ENCODE data around the gene TANGO6. TPM values are rescaled to one million over a fixed set of nuclear protein-coding genes. Genes with fewer than 3 reads are reported as not detected.

The TANGO6 gene
- total RNA-seq, 1 donor from 2014 or later: 21.1 TPM

DNA sequence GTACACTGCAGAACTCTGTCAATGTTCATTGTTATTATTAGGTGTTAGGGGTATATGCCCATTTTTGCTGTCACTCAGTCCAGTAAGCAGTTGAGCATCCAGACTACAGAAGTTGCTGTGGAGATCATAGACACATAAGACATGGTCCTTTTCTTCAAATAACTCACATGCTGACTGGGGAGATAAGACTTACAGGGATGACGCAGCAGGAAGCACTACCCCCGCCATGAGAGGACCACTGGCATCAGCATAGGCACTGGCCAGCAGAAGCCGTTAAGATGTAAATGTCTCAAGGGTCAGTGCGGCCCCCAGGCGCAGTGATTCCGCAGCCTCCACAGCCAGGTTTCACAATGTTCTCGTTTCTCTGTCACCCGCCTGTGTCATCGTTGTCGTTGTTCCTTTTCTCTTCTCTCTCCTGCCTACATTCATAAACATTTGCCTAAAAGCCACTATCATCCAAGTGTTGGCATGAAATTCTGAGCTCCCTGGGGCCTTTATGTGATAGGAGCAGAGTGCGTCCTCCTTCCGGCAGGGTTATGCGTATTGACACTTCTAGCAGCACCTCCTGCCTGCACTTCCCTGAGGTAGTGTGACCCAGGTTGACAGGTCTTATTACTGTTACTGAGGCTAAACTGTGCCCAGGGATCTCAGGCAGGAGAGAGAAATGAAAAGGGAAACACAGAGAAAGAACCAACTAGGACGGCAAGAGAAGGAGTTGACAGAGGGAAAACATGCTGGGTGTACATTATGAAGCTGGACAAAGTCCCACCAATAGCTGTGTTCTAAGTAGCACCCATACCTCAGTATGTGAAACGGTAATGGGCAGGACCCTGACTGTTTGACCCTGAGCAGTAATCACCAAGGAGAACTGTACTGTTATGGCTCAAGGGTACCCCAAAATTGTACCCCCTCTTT lies 17.9 kb downstream of the TANGO6 start:
- peaks cover 7% of the 10 kb centered on the region for H3K36me3 Mint-ChIP-seq (ENCODE audit: low read depth)
- H3K9me3 Mint-ChIP-seq: peaks cover 2% of the 10 kb centered on the region
- H3K27me3 Mint-ChIP-seq (ENCODE audit: low read depth): no peaks in the 10 kb centered on the region
- no peak for TF ChIP-seq CTCF (conservative IDR thresholded peaks at IDR 0.05)
- no peak overlapping the region for H3K4me3 Mint-ChIP-seq
- DNase-seq (ENCODE audit: low read depth, low spot score): no peak
- H3K4me1 Mint-ChIP-seq: no peaks in the 10 kb centered on the region
- peak overlapping the region; percentile 65 for H3K27ac Mint-ChIP-seq (ENCODE audit: unreplicated experiment)

GRCh38 chr16:68866933-68867332 lies 23.6 kb downstream of the TANGO6 start:
- no peaks in the 10 kb centered on the region for H3K9me3 Mint-ChIP-seq
- no peak overlapping the region for H3K27ac Mint-ChIP-seq (ENCODE audit: unreplicated experiment)
- no peaks in the 10 kb centered on the region for H3K4me1 Mint-ChIP-seq
- H3K27me3 Mint-ChIP-seq (ENCODE audit: low read depth): no peaks in the 10 kb centered on the region
- peaks cover 9% of the 10 kb centered on the region for H3K36me3 Mint-ChIP-seq (ENCODE audit: low read depth)
- no peak for DNase-seq (ENCODE audit: low read depth, low spot score)
- H3K4me3 Mint-ChIP-seq: no peak overlapping the region
- no peak for TF ChIP-seq CTCF (conservative IDR thresholded peaks at IDR 0.05)

DNA sequence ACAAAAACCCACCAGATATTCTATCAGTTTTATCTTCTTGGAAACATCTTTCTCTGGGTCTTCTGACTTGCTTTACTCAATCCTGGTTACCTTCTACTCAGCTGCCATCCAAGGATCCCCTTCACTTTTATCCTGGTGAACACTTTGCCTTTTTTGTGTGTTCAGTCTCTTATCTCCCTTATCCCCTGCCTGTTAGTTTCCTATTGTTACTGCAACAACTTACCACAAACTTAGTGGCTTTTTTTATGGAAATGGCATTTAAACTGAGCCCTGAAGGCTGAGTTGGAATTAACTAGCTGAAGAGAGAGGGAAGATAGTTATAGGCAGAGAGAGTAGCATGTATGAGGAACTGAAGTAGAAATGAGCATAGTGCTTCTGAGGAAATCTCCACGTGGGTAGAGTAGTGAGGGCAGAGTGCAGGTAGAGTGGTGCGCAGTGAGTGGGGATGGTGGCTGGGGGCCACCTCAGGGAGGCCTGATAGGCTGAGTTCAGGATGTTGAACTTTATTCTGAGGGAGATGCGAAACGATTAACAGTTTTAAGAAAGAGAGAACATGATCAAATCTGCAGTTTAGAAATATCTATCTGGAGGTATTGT lies 26.3 kb downstream of the TANGO6 start:
- Mint-ChIP-seq H3K27me3 (ENCODE audit: low read depth) (no peaks in the 10 kb centered on the region), H3K4me3 (no peak overlapping the region), H3K36me3 (ENCODE audit: low read depth) (peaks cover 15% of the 10 kb centered on the region), H3K27ac (ENCODE audit: unreplicated experiment) (no peak overlapping the region), H3K9me3 (no peaks in the 10 kb centered on the region), H3K4me1 (peaks cover 9% of the 10 kb centered on the region)
- no peak for DNase-seq (ENCODE audit: low read depth, low spot score)
- no peak for TF ChIP-seq CTCF (conservative IDR thresholded peaks at IDR 0.05)

GRCh38 chr16:68873635-68874471 lies 30.5 kb downstream of the TANGO6 start:
- TF ChIP-seq CTCF (conservative IDR thresholded peaks at IDR 0.05): no peak
- Mint-ChIP-seq H3K27me3 (ENCODE audit: low read depth) (no peaks in the 10 kb centered on the region), H3K4me1 (peaks cover 12% of the 10 kb centered on the region), H3K36me3 (ENCODE audit: low read depth) (peaks cover 15% of the 10 kb centered on the region), H3K4me3 (no peak overlapping the region), H3K9me3 (no peaks in the 10 kb centered on the region), H3K27ac (ENCODE audit: unreplicated experiment) (peak overlapping the region; percentile 48)
- DNase-seq (ENCODE audit: low read depth, low spot score): no peak

DNA sequence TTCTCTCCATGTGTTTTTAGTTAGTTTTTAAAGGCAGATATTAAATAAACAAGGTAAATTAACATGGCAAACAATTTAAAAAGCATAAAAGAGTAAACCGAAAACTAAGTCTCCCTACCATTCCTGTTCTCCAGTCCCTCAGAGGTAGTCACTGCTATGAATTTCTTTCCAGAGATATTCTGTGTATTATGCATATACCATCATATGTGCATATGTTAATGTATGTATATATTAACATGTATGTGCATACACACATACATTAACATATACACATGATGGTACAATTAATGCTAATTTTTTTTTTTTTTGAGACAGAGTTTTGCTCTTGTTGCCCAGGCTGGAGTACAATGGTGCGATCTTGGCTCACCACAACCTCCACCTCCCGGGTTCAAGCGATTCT lies 32.5 kb downstream of the TANGO6 start:
- Mint-ChIP-seq H3K4me3 (no peak overlapping the region), H3K9me3 (no peaks in the 10 kb centered on the region), H3K4me1 (peaks cover 12% of the 10 kb centered on the region), H3K27me3 (ENCODE audit: low read depth) (no peaks in the 10 kb centered on the region), H3K36me3 (ENCODE audit: low read depth) (peaks cover 16% of the 10 kb centered on the region), H3K27ac (ENCODE audit: unreplicated experiment) (no peak overlapping the region)
- no peak for TF ChIP-seq CTCF (conservative IDR thresholded peaks at IDR 0.05)
- no peak for DNase-seq (ENCODE audit: low read depth, low spot score)

Data from neural crest cell (in vitro differentiated cells).